ENCODE measurements around the gene SPAG9. TPM values are rescaled to one million over a fixed set of nuclear protein-coding genes. Genes with fewer than 3 reads are reported as not detected.
A peak's percentile ranks its signal among the peaks of the same experiment; 100 is the strongest.

Gene SPAG9
- total and polyA plus RNA-seq, 2 experiments from 2014 or later = 26.5 to 82.7 TPM

GRCh38 chr17:51044976-51045375, 75.7 kb downstream of the SPAG9 start:
- TF ChIP-seq EZH2 (IDR thresholded peaks at IDR 0.05; ENCODE audit: borderline replicate concordance) (no peak), EZH2phosphoT487 (IDR thresholded peaks at IDR 0.05; ENCODE audit: low read depth, severe bottlenecking, unreplicated experiment) (no peak)
- TF ChIP-seq, protein P1, sequence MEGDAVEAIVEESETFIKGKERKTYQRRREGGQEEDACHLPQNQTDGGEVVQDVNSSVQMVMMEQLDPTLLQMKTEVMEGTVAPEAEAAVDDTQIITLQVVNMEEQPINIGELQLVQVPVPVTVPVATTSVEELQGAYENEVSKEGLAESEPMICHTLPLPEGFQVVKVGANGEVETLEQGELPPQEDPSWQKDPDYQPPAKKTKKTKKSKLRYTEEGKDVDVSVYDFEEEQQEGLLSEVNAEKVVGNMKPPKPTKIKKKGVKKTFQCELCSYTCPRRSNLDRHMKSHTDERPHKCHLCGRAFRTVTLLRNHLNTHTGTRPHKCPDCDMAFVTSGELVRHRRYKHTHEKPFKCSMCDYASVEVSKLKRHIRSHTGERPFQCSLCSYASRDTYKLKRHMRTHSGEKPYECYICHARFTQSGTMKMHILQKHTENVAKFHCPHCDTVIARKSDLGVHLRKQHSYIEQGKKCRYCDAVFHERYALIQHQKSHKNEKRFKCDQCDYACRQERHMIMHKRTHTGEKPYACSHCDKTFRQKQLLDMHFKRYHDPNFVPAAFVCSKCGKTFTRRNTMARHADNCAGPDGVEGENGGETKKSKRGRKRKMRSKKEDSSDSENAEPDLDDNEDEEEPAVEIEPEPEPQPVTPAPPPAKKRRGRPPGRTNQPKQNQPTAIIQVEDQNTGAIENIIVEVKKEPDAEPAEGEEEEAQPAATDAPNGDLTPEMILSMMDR (IDR thresholded peaks at IDR 0.05; ENCODE audit: poor library complexity) = no peak
- H3K27me3 ChIP-seq = no peaks in the 10 kb centered on the region
- H3K27ac ChIP-seq = peak overlapping the region; percentile 85
- H3K36me3 ChIP-seq (replicated peaks; ENCODE audit: insufficient read depth, low read depth) = no peaks in the 10 kb centered on the region
- no peaks in the 10 kb centered on the region for H4K20me1 ChIP-seq (ENCODE audit: insufficient read depth, poor library complexity, severe bottlenecking)
- H3K4me3 ChIP-seq = no peak overlapping the region
- H3K79me2 ChIP-seq = peaks cover 53% of the 10 kb centered on the region
- H3K9me2 ChIP-seq (replicated peaks; ENCODE audit: insufficient read depth) = no peaks in the 10 kb centered on the region
- no peaks in the 10 kb centered on the region for H3K9me3 ChIP-seq (ENCODE audit: low read depth)
- WGBS (ENCODE audit: low lambda C conversion rate, missing lambda C conversion rate) = 71% methylated on average over 7 of the region's 7 CpGs
- H3K4me1 ChIP-seq (ENCODE audit: insufficient read depth) = peaks cover 3% of the 10 kb centered on the region
- H2AFZ ChIP-seq = no peak overlapping the region
- DNase-seq (ENCODE audit: low spot score) = no peak
- peak overlapping the region; percentile 70 for H3K4me2 ChIP-seq

DNA sequence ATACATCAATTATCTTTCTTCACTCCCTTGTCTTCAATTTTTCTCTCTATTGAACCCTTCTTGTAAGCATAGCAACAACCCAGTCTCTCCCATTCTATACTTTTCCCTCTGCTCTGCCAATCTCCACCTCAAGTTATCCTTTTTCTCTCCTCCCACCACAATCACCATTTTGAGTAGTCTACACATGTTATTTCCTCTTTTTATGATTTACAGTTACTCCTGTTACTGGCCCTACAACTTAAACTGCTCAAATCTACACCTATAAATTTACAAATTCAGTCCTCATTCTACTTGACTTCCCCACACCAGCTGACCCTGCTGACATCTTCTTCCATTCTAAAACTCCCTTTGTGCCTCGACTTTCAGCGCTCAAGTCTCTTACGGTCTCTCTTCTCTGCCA, 84.6 kb downstream of the SPAG9 start:
- DNase-seq (ENCODE audit: low spot score) = no peak
- H3K27ac ChIP-seq = peak overlapping the region; percentile 54
- H3K4me2 ChIP-seq = no peak overlapping the region
- H3K27me3 ChIP-seq = no peaks in the 10 kb centered on the region
- H3K9me2 ChIP-seq (replicated peaks; ENCODE audit: insufficient read depth) = no peaks in the 10 kb centered on the region
- H4K20me1 ChIP-seq (ENCODE audit: insufficient read depth, poor library complexity, severe bottlenecking) = no peaks in the 10 kb centered on the region
- no peak overlapping the region for H2AFZ ChIP-seq
- H3K9me3 ChIP-seq (ENCODE audit: low read depth) = no peaks in the 10 kb centered on the region
- peaks cover 14% of the 10 kb centered on the region for H3K79me2 ChIP-seq
- no peak for TF ChIP-seq EZH2phosphoT487 (IDR thresholded peaks at IDR 0.05; ENCODE audit: low read depth, severe bottlenecking, unreplicated experiment)
- WGBS (ENCODE audit: low lambda C conversion rate, missing lambda C conversion rate) = 100% methylated on average over 3 of the region's 3 CpGs
- H3K4me3 ChIP-seq = no peak overlapping the region
- H3K4me1 ChIP-seq (ENCODE audit: insufficient read depth) = peaks cover 7% of the 10 kb centered on the region
- H3K36me3 ChIP-seq (replicated peaks; ENCODE audit: insufficient read depth, low read depth) = peaks cover 4% of the 10 kb centered on the region

- Histone ChIP-seq H3K4me3 (no peak overlapping the region), H3K9me3 (ENCODE audit: low read depth) (no peaks in the 10 kb centered on the region), H3K36me3 (replicated peaks; ENCODE audit: insufficient read depth, low read depth) (peaks cover 4% of the 10 kb centered on the region), H3K4me2 (no peak overlapping the region), H4K20me1 (ENCODE audit: insufficient read depth, poor library complexity, severe bottlenecking) (no peaks in the 10 kb centered on the region), H2AFZ (no peak overlapping the region), H3K79me2 (peaks cover 11% of the 10 kb centered on the region), H3K9me2 (replicated peaks; ENCODE audit: insufficient read depth) (no peaks in the 10 kb centered on the region), H3K27ac (peak overlapping the region; percentile 54), H3K4me1 (ENCODE audit: insufficient read depth) (peaks cover 7% of the 10 kb centered on the region), H3K27me3 (no peaks in the 10 kb centered on the region)
- TF ChIP-seq EZH2phosphoT487 (IDR thresholded peaks at IDR 0.05; ENCODE audit: low read depth, severe bottlenecking, unreplicated experiment) = no peak
- no peak for TF ChIP-seq EZH2 (IDR thresholded peaks at IDR 0.05; ENCODE audit: borderline replicate concordance)
- TF ChIP-seq, protein P1 (IDR thresholded peaks at IDR 0.05; ENCODE audit: poor library complexity) = no peak
- peak; percentile 47 for DNase-seq (ENCODE audit: low spot score)
These were observed 85.2 kb downstream of the SPAG9 start for GRCh38 chr17:51035431-51035830.

DNA sequence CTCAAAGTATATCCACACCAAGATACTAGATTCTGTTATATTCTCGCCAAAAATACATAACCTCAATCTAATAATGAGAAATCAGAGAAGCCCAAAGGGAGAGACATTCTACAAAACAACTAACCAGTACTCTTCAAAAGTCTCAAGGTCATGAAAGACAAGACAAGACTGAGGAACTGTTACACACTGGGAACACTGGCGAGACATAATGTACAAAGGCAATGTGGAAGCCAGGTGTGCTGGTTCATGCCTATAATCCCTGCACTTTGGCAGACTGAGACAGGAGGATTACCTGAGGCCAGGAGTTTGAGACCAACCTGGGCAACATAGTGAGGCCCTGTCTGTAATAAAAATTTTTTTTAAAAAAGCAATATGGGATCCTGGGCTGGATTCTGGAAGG, 85.9 kb downstream of the SPAG9 start:
- H2AFZ ChIP-seq = no peak overlapping the region
- WGBS (ENCODE audit: low lambda C conversion rate, missing lambda C conversion rate) = 97% methylated on average over 2 of the region's 2 CpGs
- peaks cover 4% of the 10 kb centered on the region for H3K36me3 ChIP-seq (replicated peaks; ENCODE audit: insufficient read depth, low read depth)
- H3K4me3 ChIP-seq = no peak overlapping the region
- no peak overlapping the region for H3K4me2 ChIP-seq
- DNase-seq (ENCODE audit: low spot score) = no peak
- peaks cover 11% of the 10 kb centered on the region for H3K79me2 ChIP-seq
- H4K20me1 ChIP-seq (ENCODE audit: insufficient read depth, poor library complexity, severe bottlenecking) = no peaks in the 10 kb centered on the region
- no peaks in the 10 kb centered on the region for H3K27me3 ChIP-seq
- TF ChIP-seq, protein P1 (IDR thresholded peaks at IDR 0.05; ENCODE audit: poor library complexity) = no peak
- TF ChIP-seq EZH2 (IDR thresholded peaks at IDR 0.05; ENCODE audit: borderline replicate concordance) (no peak), EZH2phosphoT487 (IDR thresholded peaks at IDR 0.05; ENCODE audit: low read depth, severe bottlenecking, unreplicated experiment) (no peak)
- H3K9me2 ChIP-seq (replicated peaks; ENCODE audit: insufficient read depth) = no peaks in the 10 kb centered on the region
- H3K9me3 ChIP-seq (ENCODE audit: low read depth) = no peaks in the 10 kb centered on the region
- peak overlapping the region; percentile 53 for H3K27ac ChIP-seq
- H3K4me1 ChIP-seq (ENCODE audit: insufficient read depth) = peaks cover 10% of the 10 kb centered on the region

All from hepatocyte (in vitro differentiated cells).